Neural progenitor cell (in vitro differentiated cells): ENCODE results near the gene ALDH1L1. TPM values are rescaled to one million over a fixed set of nuclear protein-coding genes. Genes with fewer than 3 reads are reported as not detected.
A peak's percentile ranks its signal among the peaks of the same experiment; 100 is the strongest.

ENCODE experiments used
- DNase-seq: peaks from one replicate; pipeline ENCODE4 v3.0.0-alpha.2; 2016; ENCODE audit warnings: low spot score
- H2AFZ ChIP-seq: fragments of 200-600 bp; sonication (generic); replicated peaks from 2 replicates; pipeline ENCODE4 v1.6.1; 2016; ENCODE audit warnings: antibody characterized with exemption
- H3F3A ChIP-seq: fragments of 200-600 bp; sonication (generic); 2 replicates; pipeline ENCODE4 v1.6.1; 2016; ENCODE audit warnings: antibody characterized with exemption, low read depth
- H3K27ac ChIP-seq: fragments of 200-600 bp; sonication (generic); 2 replicates; pipeline ENCODE4 v1.5.1; 2016; ENCODE audit warnings: mild to moderate bottlenecking
- H3K27me3 ChIP-seq: fragments of 200-600 bp; sonication (generic); 2 replicates; pipeline ENCODE4 v1.6.1; 2016; ENCODE audit warnings: mild to moderate bottlenecking, moderate library complexity
- H3K36me3 ChIP-seq: fragments of 200-600 bp; sonication (generic); 2 replicates; pipeline ENCODE4 v1.5.1; 2016
- H3K4me1 ChIP-seq: fragments of 200-600 bp; sonication (generic); 2 replicates; pipeline ENCODE4 v1.6.1; 2016; ENCODE audit warnings: mixed run types
- H3K4me2 ChIP-seq: fragments of 200-600 bp; sonication (generic); 2 replicates; pipeline ENCODE4 v1.6.1; 2016
- H3K4me3 ChIP-seq: fragments of 200-600 bp; sonication (generic); 2 replicates; pipeline ENCODE4 v1.5.1; 2016
- H3K79me2 ChIP-seq: fragments of 200-600 bp; sonication (generic); 2 replicates; pipeline ENCODE4 v1.6.1; 2016; ENCODE audit warnings: low read depth
- H3K9ac ChIP-seq: fragments of 200-600 bp; sonication (generic); 2 replicates; pipeline ENCODE4 v1.6.1; 2016
- H3K9me3 ChIP-seq: fragments of 200-600 bp; sonication (generic); 2 replicates; pipeline ENCODE4 v1.5.1; 2016; ENCODE audit warnings: low read depth
- H4K20me1 ChIP-seq: fragments of 200-600 bp; sonication (generic); 2 replicates; pipeline ENCODE4 v1.6.1; 2016; ENCODE audit warnings: low read depth
- H3K27ac Mint-ChIP-seq: 3 replicates; pipeline ENCODE4 v1.8.0; 2021; ENCODE audit warnings: mixed read lengths
- H3K27me3 Mint-ChIP-seq: 2 replicates; pipeline ENCODE4 v1.8.0; 2022; ENCODE audit warnings: low read depth, mild to moderate bottlenecking, inconsistent platforms, moderate library complexity, mixed read lengths; ENCODE audit not compliant: insufficient read depth
- H3K36me3 Mint-ChIP-seq: 3 replicates; pipeline ENCODE4 v1.8.0; 2021; ENCODE audit warnings: mixed read lengths
- H3K4me1 Mint-ChIP-seq: 3 replicates; pipeline ENCODE4 v1.8.0; 2021; ENCODE audit warnings: mixed read lengths
- H3K4me3 Mint-ChIP-seq: 3 replicates; pipeline ENCODE4 v1.8.0; 2021; ENCODE audit warnings: mild to moderate bottlenecking, moderate library complexity, mixed read lengths
- H3K9me3 Mint-ChIP-seq: 3 replicates; pipeline ENCODE4 v1.8.0; 2020; ENCODE audit warnings: mixed read lengths
- CTCF ChIP-seq: fragments of 200-600 bp; sonication (generic); IDR thresholded peaks from 2 replicates; pipeline ENCODE4 v1.5.1; 2017; ENCODE audit warnings: antibody characterized with exemption, mild to moderate bottlenecking
- EZH2 ChIP-seq: fragments of 200-600 bp; sonication (generic); IDR thresholded peaks from 2 replicates; pipeline ENCODE4 v1.6.1; 2017; ENCODE audit warnings: antibody characterized with exemption, mild to moderate bottlenecking, moderate library complexity
- EZH2phosphoT487 ChIP-seq: fragments of 200-600 bp; sonication (generic); IDR thresholded peaks from 2 replicates; pipeline ENCODE4 v1.6.1; 2017; ENCODE audit warnings: antibody characterized with exemption
- total RNA-seq: library from RNA; depleted of rRNA; stranded (reverse); fragments of >200 nt; gene quantifications from 2 replicates; pipeline ENCODE4 v1.2.3, GENCODE V29; 2015; ENCODE audit warnings: low replicate concordance

The ALDH1L1 gene
- total RNA-seq, 1 donor from 2014 or later, result 0.60 TPM

- Histone ChIP-seq H4K20me1 (no peaks in the 10 kb centered on the region), H3K4me3 (no peak overlapping the region), H3K9me3 (no peaks in the 10 kb centered on the region), H3K4me2 (peak overlapping the region; percentile 31), H3K36me3 (no peaks in the 10 kb centered on the region), H3K27ac (no peak overlapping the region), H2AFZ (no peak overlapping the region), H3K9ac (no peak overlapping the region), H3K27me3 (no peaks in the 10 kb centered on the region), H3K79me2 (no peaks in the 10 kb centered on the region), H3K4me1 (peaks cover 14% of the 10 kb centered on the region), H3F3A (no peaks in the 10 kb centered on the region)
- no peak overlapping the region for H3K27ac Mint-ChIP-seq
- H3K27me3 Mint-ChIP-seq, result peaks cover 2% of the 10 kb centered on the region
- TF ChIP-seq CTCF, result no peak
- H3K4me1 Mint-ChIP-seq, result peaks cover 12% of the 10 kb centered on the region
- no peaks in the 10 kb centered on the region for H3K9me3 Mint-ChIP-seq
- H3K4me3 Mint-ChIP-seq, result no peak overlapping the region
- H3K36me3 Mint-ChIP-seq, result no peaks in the 10 kb centered on the region
- peak; percentile 51 for DNase-seq
Measured at GRCh38 chr3:126126811-126127431, 53.5 kb downstream of the ALDH1L1 start.

- DNase-seq, result no peak
- H3K4me3 Mint-ChIP-seq, result no peak overlapping the region
- H3K27me3 ChIP-seq, result no peaks in the 10 kb centered on the region
- no peaks in the 10 kb centered on the region for H3F3A ChIP-seq
- H2AFZ ChIP-seq, result no peak overlapping the region
- H3K4me1 ChIP-seq, result peaks cover 14% of the 10 kb centered on the region
- no peaks in the 10 kb centered on the region for H3K9me3 ChIP-seq
- H3K27ac Mint-ChIP-seq, result no peak overlapping the region
- no peaks in the 10 kb centered on the region for H3K9me3 Mint-ChIP-seq
- H3K4me2 ChIP-seq, result peak overlapping the region; percentile 31
- H3K36me3 Mint-ChIP-seq, result no peaks in the 10 kb centered on the region
- no peak overlapping the region for H3K27ac ChIP-seq
- H3K79me2 ChIP-seq, result no peaks in the 10 kb centered on the region
- H3K4me3 ChIP-seq, result no peak overlapping the region
- TF ChIP-seq CTCF, result no peak
- no peak for TF ChIP-seq EZH2
- no peak for TF ChIP-seq EZH2phosphoT487
- H3K27me3 Mint-ChIP-seq, result peaks cover 2% of the 10 kb centered on the region
- peaks cover 12% of the 10 kb centered on the region for H3K4me1 Mint-ChIP-seq
- H3K36me3 ChIP-seq, result no peaks in the 10 kb centered on the region
- no peak overlapping the region for H3K9ac ChIP-seq
- H4K20me1 ChIP-seq, result no peaks in the 10 kb centered on the region
Measured at GRCh38 chr3:126126286-126126685, 54.1 kb downstream of the ALDH1L1 start.

- TF ChIP-seq CTCF, result no peak
- TF ChIP-seq EZH2, result no peak
- no peak for TF ChIP-seq EZH2phosphoT487
- Histone ChIP-seq H3K27me3 (no peaks in the 10 kb centered on the region), H3K79me2 (no peaks in the 10 kb centered on the region), H3K4me1 (peaks cover 14% of the 10 kb centered on the region), H3K4me3 (no peak overlapping the region), H2AFZ (no peak overlapping the region), H3K27ac (no peak overlapping the region), H3K4me2 (no peak overlapping the region), H3F3A (no peaks in the 10 kb centered on the region), H3K9me3 (no peaks in the 10 kb centered on the region), H4K20me1 (no peaks in the 10 kb centered on the region), H3K36me3 (no peaks in the 10 kb centered on the region), H3K9ac (no peak overlapping the region)
- Mint-ChIP-seq H3K27ac (peak overlapping the region; percentile 84), H3K36me3 (no peaks in the 10 kb centered on the region), H3K27me3 (peaks cover 2% of the 10 kb centered on the region), H3K4me1 (peaks cover 12% of the 10 kb centered on the region), H3K9me3 (no peaks in the 10 kb centered on the region), H3K4me3 (no peak overlapping the region)
- DNase-seq, result no peak
Measured at GRCh38 chr3:126125781-126126251, 54.6 kb downstream of the ALDH1L1 start.
